Right lobe of liver (tissue), 4 donors: ENCODE data around the gene PIEZO2.

ENCODE experiments used
- CTCF ChIP-seq, 4 donors: fragments of 200-600 bp in 3 of 4; fragments of 450-650 bp in 1 of 4; IDR thresholded peaks; one replicate each; pipeline versions ENCODE4 v1.5.1 to v1.8.0; 2016 to 2022; ENCODE audit warnings: antibody characterized with exemption in 4 of 4, mild to moderate bottlenecking in 2 of 4
- POLR2A ChIP-seq: fragments of 450-650 bp; IDR thresholded peaks from one replicate; pipeline ENCODE4 v1.6.1; 2017; ENCODE audit warnings: antibody characterized with exemption, mild to moderate bottlenecking
- donor health status: DM: no; HTN: no; CAD: no.
- donor health status: DM: no; HTN: no; CAD: no.
- donor health status: DM: no; HTN: yes; CAD: no.

GRCh38 chr18:11002277-11002676 lies 147.1 kb downstream of the PIEZO2 start:
- no peak for TF ChIP-seq CTCF (IDR thresholded peaks at IDR 0.05)
- no peak for TF ChIP-seq POLR2A
